Stimulated activated CD8-positive, alpha-beta memory T cell treated with anti-CD3 and anti-CD28 coated beads, Interleukin-4, amount 100 ng/mL, for 4 hours (primary cell): ENCODE data around the gene RREB1.

Source experiments
- DNase-seq, 2 donors: peaks; one replicate each; pipeline ENCODE4 v3.0.0-alpha.2; 2020; ENCODE audit warnings: low read depth in 2 of 2, low spot score in 1 of 2

RREB1 gene

DNA sequence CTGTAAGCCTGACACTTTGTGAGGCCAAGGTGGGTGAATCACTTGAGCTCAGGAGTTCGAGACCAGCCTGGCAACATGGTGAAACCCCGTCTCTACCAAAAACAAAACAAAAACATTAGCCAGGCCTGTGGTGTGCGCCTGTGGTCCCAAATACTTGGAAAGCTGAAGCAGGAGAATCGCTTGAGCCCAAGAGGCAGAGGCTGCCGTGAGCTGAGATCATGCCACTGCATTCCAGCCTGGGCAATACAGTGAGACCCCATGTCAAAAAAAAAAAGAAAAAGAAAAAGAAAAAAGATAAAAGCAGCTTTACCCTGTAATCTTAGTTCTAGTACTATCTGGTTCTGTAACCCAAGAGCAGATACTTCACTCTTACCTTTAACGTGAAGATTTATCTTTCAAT lies 177.7 kb downstream of the RREB1 start:
- no peak for DNase-seq

DNA sequence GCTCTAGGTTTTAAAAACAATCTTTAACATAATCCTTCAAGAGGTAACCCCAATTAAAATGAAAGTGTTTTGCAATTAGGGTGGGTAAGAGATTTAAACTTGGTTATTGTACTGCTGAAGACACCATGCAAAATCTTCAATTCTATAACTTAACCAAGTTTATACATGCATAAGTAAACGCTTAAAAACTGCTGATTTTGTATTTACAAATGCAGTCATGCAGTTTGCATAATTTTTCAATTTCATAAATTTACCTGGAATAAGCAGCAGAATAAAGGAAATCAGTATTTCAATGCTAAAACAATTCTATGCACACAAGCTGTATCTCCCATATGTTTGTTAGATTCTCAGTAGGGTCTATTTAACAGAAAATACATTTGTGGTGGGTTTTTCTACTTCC lies 182.3 kb downstream of the RREB1 start:
- DNase-seq: no peak

DNA sequence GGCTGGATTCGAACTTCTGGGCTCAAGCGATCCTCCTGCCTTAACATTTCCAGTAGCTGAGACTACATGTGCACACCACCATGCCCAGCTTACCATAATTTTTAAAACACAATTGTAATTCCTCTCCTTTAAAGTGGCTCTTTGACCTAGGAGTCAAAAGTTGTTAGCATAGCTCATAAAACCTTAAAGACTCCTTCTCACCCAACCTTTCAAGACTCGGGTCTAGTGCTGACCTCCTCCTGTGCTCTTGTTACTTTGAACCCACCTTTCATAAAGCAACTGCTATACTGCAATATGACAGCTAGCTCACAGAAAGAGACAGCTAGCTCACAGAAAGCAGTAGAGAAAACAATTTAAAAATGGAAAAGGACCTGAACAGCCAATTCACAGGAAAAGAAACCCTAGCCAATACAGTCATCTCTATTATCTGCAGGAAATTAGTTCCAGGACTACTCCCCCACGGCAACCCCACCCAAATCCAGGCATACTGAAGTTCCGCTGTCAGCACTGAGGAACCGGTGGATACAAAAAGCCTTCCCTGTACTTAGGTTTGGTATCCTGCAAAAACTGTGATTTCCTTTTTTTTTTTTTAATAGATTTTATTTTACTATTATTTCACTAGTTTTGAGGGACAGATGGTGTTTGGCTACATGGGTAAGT lies 185.0 kb downstream of the RREB1 start:
- no peak for DNase-seq

DNA sequence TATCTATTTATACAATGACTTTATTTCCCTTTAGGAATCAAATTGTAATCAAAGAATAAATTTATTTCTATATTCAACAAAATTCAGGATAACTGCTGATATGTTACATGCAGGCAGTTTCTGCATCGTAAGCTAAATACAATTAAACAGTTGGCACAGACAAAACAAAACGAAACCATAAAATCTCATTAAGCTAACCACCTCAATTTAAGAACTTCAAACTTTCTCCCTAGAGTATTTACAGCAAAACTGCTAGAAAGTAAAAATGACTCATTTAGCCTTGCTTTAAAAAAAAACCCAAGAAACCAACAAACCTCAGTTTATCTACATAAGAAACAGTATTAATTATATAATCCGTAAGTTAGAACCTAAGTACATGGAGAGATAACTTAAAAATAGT lies 188.2 kb downstream of the RREB1 start:
- no peak for DNase-seq

DNA sequence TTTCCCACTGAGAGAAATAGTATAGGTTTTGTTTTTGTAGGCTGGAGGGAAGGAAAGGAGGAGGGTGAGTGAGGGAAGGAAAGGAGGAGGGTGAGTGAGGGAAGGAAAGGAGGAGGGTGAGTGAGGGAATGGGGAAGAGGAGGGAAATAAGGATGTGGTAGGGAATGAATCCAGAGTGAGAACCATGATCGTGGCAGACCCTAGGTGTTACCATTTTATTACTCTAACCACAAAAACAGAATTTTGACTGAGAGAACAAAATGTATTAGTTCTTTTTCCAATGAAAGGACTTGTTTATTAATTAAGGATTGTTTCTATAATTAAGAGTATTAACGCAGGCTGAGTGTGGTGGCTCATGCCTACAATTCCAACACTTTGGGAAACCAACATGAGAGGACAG lies 188.8 kb downstream of the RREB1 start:
- DNase-seq: no peak

DNA sequence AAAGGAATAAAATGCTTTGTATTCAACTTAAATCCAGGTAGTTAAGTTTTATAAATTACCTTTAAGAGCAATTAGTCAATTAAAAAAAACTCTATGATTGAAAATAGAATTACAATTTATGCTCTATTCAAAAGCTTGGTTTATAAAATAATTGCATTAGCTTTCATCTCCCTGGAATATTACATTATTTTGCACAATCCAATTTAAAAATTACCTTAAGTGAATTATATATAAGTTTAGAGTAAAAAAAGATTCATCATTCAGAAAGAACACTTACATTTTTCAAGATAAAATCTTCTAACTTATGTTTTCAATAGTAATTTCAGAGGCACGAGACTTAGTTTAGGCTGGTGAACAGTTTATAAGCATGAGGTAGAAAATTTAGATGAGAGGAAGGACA lies 190.4 kb downstream of the RREB1 start:
- DNase-seq: no peak

DNA sequence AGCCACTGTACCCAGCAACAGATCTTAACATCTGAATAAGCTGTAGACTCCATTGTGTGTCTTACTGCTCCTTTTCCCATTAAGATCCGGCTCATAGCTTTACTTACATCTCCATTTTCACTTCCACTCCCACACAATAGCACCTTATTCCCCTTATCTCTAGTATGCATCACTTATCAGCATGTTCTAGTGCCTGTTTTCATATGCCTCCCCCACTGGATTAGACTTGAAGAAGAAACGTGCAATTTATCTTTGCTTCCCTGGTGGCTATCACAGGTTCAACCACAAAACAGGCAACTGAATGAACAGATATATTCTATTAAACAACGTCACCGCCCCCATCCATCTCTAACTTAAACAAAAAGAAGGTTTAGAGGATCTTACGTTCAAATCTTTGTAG lies 193.2 kb downstream of the RREB1 start:
- no peak for DNase-seq
